ENCODE data around the gene COL6A5.

GRCh38 chr3:130428871-130429712 lies 83.6 kb downstream of the COL6A5 start:
- TF ChIP-seq, protein P1, sequence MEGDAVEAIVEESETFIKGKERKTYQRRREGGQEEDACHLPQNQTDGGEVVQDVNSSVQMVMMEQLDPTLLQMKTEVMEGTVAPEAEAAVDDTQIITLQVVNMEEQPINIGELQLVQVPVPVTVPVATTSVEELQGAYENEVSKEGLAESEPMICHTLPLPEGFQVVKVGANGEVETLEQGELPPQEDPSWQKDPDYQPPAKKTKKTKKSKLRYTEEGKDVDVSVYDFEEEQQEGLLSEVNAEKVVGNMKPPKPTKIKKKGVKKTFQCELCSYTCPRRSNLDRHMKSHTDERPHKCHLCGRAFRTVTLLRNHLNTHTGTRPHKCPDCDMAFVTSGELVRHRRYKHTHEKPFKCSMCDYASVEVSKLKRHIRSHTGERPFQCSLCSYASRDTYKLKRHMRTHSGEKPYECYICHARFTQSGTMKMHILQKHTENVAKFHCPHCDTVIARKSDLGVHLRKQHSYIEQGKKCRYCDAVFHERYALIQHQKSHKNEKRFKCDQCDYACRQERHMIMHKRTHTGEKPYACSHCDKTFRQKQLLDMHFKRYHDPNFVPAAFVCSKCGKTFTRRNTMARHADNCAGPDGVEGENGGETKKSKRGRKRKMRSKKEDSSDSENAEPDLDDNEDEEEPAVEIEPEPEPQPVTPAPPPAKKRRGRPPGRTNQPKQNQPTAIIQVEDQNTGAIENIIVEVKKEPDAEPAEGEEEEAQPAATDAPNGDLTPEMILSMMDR (IDR thresholded peaks at IDR 0.05), result no peak
- TF ChIP-seq POLR2AphosphoS5 (IDR thresholded peaks at IDR 0.05) (no peak), POLR2A (IDR thresholded peaks at IDR 0.05; ENCODE audit: low read depth) (no peak), EP300 (IDR thresholded peaks at IDR 0.05) (no peak)

Data from esophagus muscularis mucosa (tissue), 4 donors.